H9 (cell line): ENCODE results near the gene ZGRF1. TPM values are rescaled to one million over a fixed set of nuclear protein-coding genes. Genes with fewer than 3 reads are reported as not detected.

Experiments used
- DNase-seq: peaks from one replicate; pipeline ENCODE4 v3.0.0-alpha.2; 2017
- H2AFZ ChIP-seq: one replicate; pipeline ENCODE4 v1.6.1; 2013; ENCODE audit warnings: mild to moderate bottlenecking, low read length, control low read depth, moderate library complexity
- H2AK5ac ChIP-seq: 2 replicates; pipeline ENCODE4 v1.6.1; 2013; ENCODE audit warnings: low read length, control low read depth, mixed read lengths; ENCODE audit not compliant: insufficient read length
- H2BK120ac ChIP-seq: one replicate; pipeline ENCODE4 v1.6.1; 2013; ENCODE audit warnings: low read depth, mild to moderate bottlenecking, low read length, control low read depth, inconsistent platforms; ENCODE audit not compliant: poor library complexity, severe bottlenecking
- H2BK12ac ChIP-seq: 2 replicates; pipeline ENCODE4 v1.6.1; 2013; ENCODE audit warnings: low read length, control low read depth, mixed read lengths, low read depth; ENCODE audit not compliant: insufficient read length
- H2BK15ac ChIP-seq: 2 replicates; pipeline ENCODE4 v1.6.1; 2013; ENCODE audit warnings: low read depth, low read length, control low read depth
- H2BK20ac ChIP-seq: one replicate; pipeline ENCODE4 v1.6.1; 2013; ENCODE audit warnings: low read depth, mild to moderate bottlenecking, low read length, control low read depth, inconsistent platforms; ENCODE audit not compliant: poor library complexity, severe bottlenecking
- H2BK5ac ChIP-seq: 2 replicates; pipeline ENCODE4 v1.6.1; 2013; ENCODE audit warnings: low read length, control low read depth, mixed read lengths; ENCODE audit not compliant: insufficient read length
- H3K14ac ChIP-seq: 2 replicates; pipeline ENCODE4 v1.6.1; 2013; ENCODE audit warnings: low read length, control low read depth; ENCODE audit not compliant: insufficient read depth
- H3K18ac ChIP-seq: 2 replicates; pipeline ENCODE4 v1.6.1; 2013; ENCODE audit warnings: low read depth, mild to moderate bottlenecking, mixed read lengths, low read length, control low read depth; ENCODE audit not compliant: insufficient read length
- H3K23ac ChIP-seq: 2 replicates; pipeline ENCODE4 v1.6.1; 2013; ENCODE audit warnings: low read length, control low read depth, mixed read lengths, low read depth; ENCODE audit not compliant: insufficient read length
- H3K23me2 ChIP-seq: 2 replicates; pipeline ENCODE4 v1.6.1; 2013; ENCODE audit warnings: low read depth, mild to moderate bottlenecking, mixed read lengths, low read length, control low read depth; ENCODE audit not compliant: insufficient read length, poor library complexity, severe bottlenecking
- H3K27ac ChIP-seq: 2 replicates; pipeline ENCODE4 v1.5.1; 2013; ENCODE audit warnings: low read length, control low read depth, mixed read lengths, low read depth; ENCODE audit not compliant: insufficient read length
- H3K27me3 ChIP-seq: 2 replicates; pipeline ENCODE4 v1.6.1; 2013; ENCODE audit warnings: low read length, control low read depth, inconsistent platforms; ENCODE audit not compliant: insufficient read depth
- H3K4ac ChIP-seq: 2 replicates; pipeline ENCODE4 v1.6.1; 2013; ENCODE audit warnings: low read depth, mild to moderate bottlenecking, control low read depth, inconsistent platforms, low read length, moderate library complexity
- H3K4me1 ChIP-seq: 2 replicates; pipeline ENCODE4 v1.6.1; 2013; ENCODE audit warnings: low read length, control low read depth, inconsistent platforms; ENCODE audit not compliant: insufficient read depth
- H3K4me2 ChIP-seq: 2 replicates; pipeline ENCODE4 v1.6.1; 2013; ENCODE audit warnings: low read length, control low read depth, mixed read lengths; ENCODE audit not compliant: insufficient read length, insufficient read depth
- H3K56ac ChIP-seq: 2 replicates; pipeline ENCODE4 v1.6.1; 2013; ENCODE audit warnings: low read depth, mild to moderate bottlenecking, mixed read lengths, low read length, control low read depth; ENCODE audit not compliant: insufficient read length
- H3K79me1 ChIP-seq: 2 replicates; pipeline ENCODE4 v1.6.1; 2013; ENCODE audit warnings: low read depth, mild to moderate bottlenecking, moderate library complexity, low read length, control low read depth, inconsistent platforms; ENCODE audit not compliant: insufficient read depth, poor library complexity, severe bottlenecking
- H3K79me2 ChIP-seq: 2 replicates; pipeline ENCODE4 v1.6.1; 2013; ENCODE audit warnings: low read length, control low read depth, inconsistent platforms; ENCODE audit not compliant: insufficient read depth
- H3K9ac ChIP-seq: 2 replicates; pipeline ENCODE4 v1.6.1; 2013; ENCODE audit warnings: low read length, control low read depth, mixed read lengths; ENCODE audit not compliant: insufficient read length; ENCODE audit errors: extremely low read depth
- H3K9me3 ChIP-seq: one replicate; pipeline ENCODE4 v1.6.1; 2013; ENCODE audit warnings: low read depth, low read length, inconsistent platforms; ENCODE audit not compliant: control insufficient read depth
- H3T11ph ChIP-seq: one replicate; pipeline ENCODE4 v1.6.1; 2013; ENCODE audit warnings: mild to moderate bottlenecking, low read length, control low read depth, inconsistent platforms
- H4K20me1 ChIP-seq: one replicate; pipeline ENCODE4 v1.6.1; 2013; ENCODE audit not compliant: control insufficient read depth, insufficient read length, insufficient read depth
- H4K5ac ChIP-seq: 2 replicates; pipeline ENCODE4 v1.6.1; 2013; ENCODE audit warnings: low read depth, mild to moderate bottlenecking, mixed read lengths, low read length, control low read depth; ENCODE audit not compliant: insufficient read length
- H4K8ac ChIP-seq: replicated peaks from 2 replicates; pipeline ENCODE4 v1.6.1; 2013; ENCODE audit warnings: low read length, control low read depth, mixed read lengths, low read depth; ENCODE audit not compliant: insufficient read length
- H4K91ac ChIP-seq: 2 replicates; pipeline ENCODE4 v1.6.1; 2013; ENCODE audit warnings: low read depth, mild to moderate bottlenecking, moderate library complexity, mixed read lengths, low read length, control low read depth; ENCODE audit not compliant: insufficient read length
- H3K27ac Mint-ChIP-seq, 3 experiments: 2 replicates in 2 of 3; 3 replicates in 1 of 3; pipeline ENCODE4 v1.8.0; 2020 to 2021; ENCODE audit warnings: mixed read lengths in 3 of 3, mild to moderate bottlenecking in 1 of 3, moderate library complexity in 1 of 3
- H3K27me3 Mint-ChIP-seq: 2 replicates; pipeline ENCODE4 v1.8.0; 2021; ENCODE audit warnings: low read depth, mild to moderate bottlenecking, moderate library complexity, mixed read lengths
- H3K36me3 Mint-ChIP-seq, 3 experiments: 2 replicates in 2 of 3; 3 replicates in 1 of 3; pipeline ENCODE4 v1.8.0; 2020 to 2021; ENCODE audit warnings: low read depth in 3 of 3, mixed read lengths in 3 of 3; ENCODE audit not compliant: insufficient read depth in 1 of 3
- H3K4me1 Mint-ChIP-seq, 2 experiments: 2 replicates each; pipeline ENCODE4 v1.8.0; 2020; ENCODE audit warnings: mixed read lengths in 2 of 2
- H3K4me3 Mint-ChIP-seq, 2 experiments: 2 replicates in 1 of 2; 3 replicates in 1 of 2; pipeline ENCODE4 v1.8.0; 2020 to 2021; ENCODE audit warnings: mild to moderate bottlenecking in 2 of 2, mixed read lengths in 2 of 2, moderate library complexity in 1 of 2
- H3K9me3 Mint-ChIP-seq, 2 experiments: 2 replicates in 1 of 2; 3 replicates in 1 of 2; pipeline ENCODE4 v1.8.0; 2020; ENCODE audit warnings: mild to moderate bottlenecking in 2 of 2, mixed read lengths in 2 of 2, moderate library complexity in 1 of 2
- CTCF ChIP-seq: fragments of 200-600 bp; sonication (generic); conservative IDR thresholded peaks from 3 replicates; pipeline ENCODE4 v1.8.0; 2021; ENCODE audit warnings: antibody characterized with exemption, mild to moderate bottlenecking
- WGBS: extraction: QIAGEN DNeasy Blood & Tissue Kit; methylation state at CpG from one replicate; pipeline ENCODE4 v1.1.7; 2013; ENCODE audit warnings: missing lambda C conversion rate, low lambda C conversion rate, mixed read lengths; ENCODE audit not compliant: insufficient read length; ENCODE audit errors: extremely low coverage; 5-methylcytosine and 5-hydroxymethylcytosine counted together
- total RNA-seq: library from RNA; stranded (reverse); gene quantifications from 2 replicates; pipeline ENCODE4 v1.2.1, GENCODE V29; 2021

Gene ZGRF1
- total RNA-seq, 1 experiment from 2014 or later, result 38.3 TPM

GRCh38 chr4:112647785-112648184 lies 11.1 kb upstream of the ZGRF1 start:
- peak overlapping the region; percentile 33; the same call in 1 of the 2 replicates for H3K14ac ChIP-seq
- H2AFZ ChIP-seq, result no peak overlapping the region
- no CpG with 5 or more reads among the region's 3 CpGs for WGBS
- no peak overlapping the region for H2AK5ac ChIP-seq
- H4K5ac ChIP-seq, result peak overlapping the region; percentile 76
- H2BK15ac ChIP-seq, result no peak overlapping the region
- TF ChIP-seq CTCF, result no peak
- H3K4me1 ChIP-seq, result no peaks in the 10 kb centered on the region
- H3K79me1 ChIP-seq, result no peaks in the 10 kb centered on the region
- peak overlapping the region; percentile 99 for H3K56ac ChIP-seq
- peaks cover 9 to 19% of the 10 kb centered on the region in 2 experiments; a peak in 4 of 5 replicates for H3K9me3 Mint-ChIP-seq
- no peaks in the 10 kb centered on the region for H3K27me3 ChIP-seq
- no peak overlapping the region for H3T11ph ChIP-seq
- H3K79me2 ChIP-seq, result no peaks in the 10 kb centered on the region; the same call in 1 of the 2 replicates
- no peak overlapping the region for H2BK12ac ChIP-seq
- no peaks in the 10 kb centered on the region for H4K20me1 ChIP-seq
- no peak overlapping the region for H3K18ac ChIP-seq
- H3K4me1 Mint-ChIP-seq, result peaks cover 30 to 38% of the 10 kb centered on the region in 2 experiments
- H2BK120ac ChIP-seq, result no peak overlapping the region
- H3K4ac ChIP-seq, result no peak overlapping the region; the same call in 1 of the 2 replicates
- peak overlapping the region; percentile 93 to 97 for H3K4me3 Mint-ChIP-seq
- H3K23me2 ChIP-seq, result no peaks in the 10 kb centered on the region
- no peaks in the 10 kb centered on the region for H3K9me3 ChIP-seq
- H3K27ac ChIP-seq, result peak overlapping the region; percentile 100
- H3K9ac ChIP-seq, result peak overlapping the region; percentile 99
- H3K4me2 ChIP-seq, result peak overlapping the region; percentile 61
- peak overlapping the region; percentile 70 for H2BK5ac ChIP-seq
- no peak overlapping the region for H4K91ac ChIP-seq
- no peak overlapping the region for H3K23ac ChIP-seq
- DNase-seq, result no peak
- no peak overlapping the region for H2BK20ac ChIP-seq
- H3K36me3 Mint-ChIP-seq, result peaks cover 30 to 41% (median 33%) of the 10 kb centered on the region in 3 experiments
- peak overlapping the region; percentile 93 to 100 (median 99); a peak in 6 of 7 replicates for H3K27ac Mint-ChIP-seq
- H3K27me3 Mint-ChIP-seq, result peaks cover 9% of the 10 kb centered on the region
- peak overlapping the region; percentile 89 for H4K8ac ChIP-seq
